Muscle layer of duodenum (tissue), 2 donors: ENCODE results near the gene MYMX.

Source experiments
- H3K27ac ChIP-seq: one replicate; pipeline ENCODE4 v1.7.0; 2013; ENCODE audit warnings: mild to moderate bottlenecking, low read length
- H3K27me3 ChIP-seq: one replicate; pipeline ENCODE4 v1.7.0; 2013; ENCODE audit warnings: low read depth, mild to moderate bottlenecking, control low read depth, low read length
- H3K36me3 ChIP-seq, 2 donors: one replicate each; pipeline ENCODE4 v1.7.0; 2013; ENCODE audit warnings: low read length in 2 of 2, control low read depth in 1 of 2, mild to moderate bottlenecking in 1 of 2; ENCODE audit not compliant: insufficient read depth in 2 of 2, control insufficient read depth in 1 of 2
- H3K4me1 ChIP-seq, 2 donors: one replicate each; pipeline ENCODE4 v1.7.0; 2013; ENCODE audit warnings: low read length in 2 of 2, mild to moderate bottlenecking in 2 of 2, control low read depth in 1 of 2, moderate library complexity in 1 of 2; ENCODE audit not compliant: insufficient read depth in 2 of 2, control insufficient read depth in 1 of 2
- H3K4me3 ChIP-seq, 2 donors: one replicate each; pipeline ENCODE4 v1.7.0; 2013; ENCODE audit warnings: low read length in 2 of 2, low read depth in 1 of 2, mild to moderate bottlenecking in 1 of 2
- H3K9me3 ChIP-seq, 2 donors: one replicate each; pipeline ENCODE4 v1.7.0; 2013; ENCODE audit warnings: low read length in 2 of 2, control low read depth in 1 of 2, mild to moderate bottlenecking in 1 of 2; ENCODE audit not compliant: control insufficient read depth in 1 of 2
- donor health status: healthy.

The MYMX gene

GRCh38 chr6:44202972-44203750 lies 13.6 kb upstream of the MYMX start:
- no peaks in the 10 kb centered on the region for H3K27me3 ChIP-seq
- no peaks in the 10 kb centered on the region for H3K4me1 ChIP-seq
- H3K9me3 ChIP-seq = no peaks in the 10 kb centered on the region
- H3K4me3 ChIP-seq = no peak overlapping the region
- H3K27ac ChIP-seq = no peak overlapping the region
- no peaks in the 10 kb centered on the region for H3K36me3 ChIP-seq

GRCh38 chr6:44203955-44204354 lies 12.8 kb upstream of the MYMX start:
- H3K4me3 ChIP-seq = no peak overlapping the region
- H3K9me3 ChIP-seq = no peaks in the 10 kb centered on the region
- H3K27ac ChIP-seq = no peak overlapping the region
- no peaks in the 10 kb centered on the region for H3K36me3 ChIP-seq
- no peaks in the 10 kb centered on the region for H3K4me1 ChIP-seq
- no peaks in the 10 kb centered on the region for H3K27me3 ChIP-seq

- H3K27ac ChIP-seq = no peak overlapping the region
- no peak overlapping the region for H3K4me3 ChIP-seq
Measured at GRCh38 chr6:44207966-44208365, 8.8 kb upstream of the MYMX start.

GRCh38 chr6:44211284-44211683 lies 5.4 kb upstream of the MYMX start:
- H3K4me1 ChIP-seq = no peaks in the 10 kb centered on the region
- H3K36me3 ChIP-seq = no peaks in the 10 kb centered on the region
- no peaks in the 10 kb centered on the region for H3K27me3 ChIP-seq
- H3K4me3 ChIP-seq = no peak overlapping the region
- no peaks in the 10 kb centered on the region for H3K9me3 ChIP-seq
- H3K27ac ChIP-seq = no peak overlapping the region

More at GRCh38 chr6:44207966-44208365, 8.8 kb upstream of the MYMX start:
- Histone ChIP-seq H3K4me1 (no peaks in the 10 kb centered on the region), H3K9me3 (no peaks in the 10 kb centered on the region), H3K27me3 (no peaks in the 10 kb centered on the region), H3K36me3 (no peaks in the 10 kb centered on the region)

- Histone ChIP-seq H3K27me3 (no peaks in the 10 kb centered on the region), H3K9me3 (no peaks in the 10 kb centered on the region), H3K4me1 (peaks cover 14 to 25% of the 10 kb centered on the region in 2 donors), H3K27ac (no peak overlapping the region), H3K4me3 (no peak overlapping the region), H3K36me3 (no peaks in the 10 kb centered on the region)
Measured at GRCh38 chr6:44214307-44214706, 2.4 kb upstream of the MYMX start.

GRCh38 chr6:44217332-44218143 lies 812 bp downstream of the MYMX start:
- H3K27ac ChIP-seq = peak overlapping the region; percentile 67
- H3K4me3 ChIP-seq = peak overlapping the region in 1 of 2 donors; percentile 29
- H3K4me1 ChIP-seq = peaks cover 26 to 50% of the 10 kb centered on the region in 2 donors

GRCh38 chr6:44219053-44219814 lies 2.5 kb downstream of the MYMX start:
- no peaks in the 10 kb centered on the region for H3K36me3 ChIP-seq
- peak overlapping the region; percentile 63 to 72 for H3K4me3 ChIP-seq
- H3K27me3 ChIP-seq = no peaks in the 10 kb centered on the region
- H3K27ac ChIP-seq = peak overlapping the region; percentile 49
- H3K9me3 ChIP-seq = no peaks in the 10 kb centered on the region
- H3K4me1 ChIP-seq = peaks cover 31 to 60% of the 10 kb centered on the region in 2 donors

More at GRCh38 chr6:44217332-44218143, 812 bp downstream of the MYMX start:
- no peaks in the 10 kb centered on the region for H3K9me3 ChIP-seq
- H3K36me3 ChIP-seq = no peaks in the 10 kb centered on the region
- H3K27me3 ChIP-seq = no peaks in the 10 kb centered on the region

- Histone ChIP-seq H3K27ac (no peak overlapping the region), H3K27me3 (no peaks in the 10 kb centered on the region), H3K4me1 (peaks cover 36 to 68% of the 10 kb centered on the region in 2 donors), H3K4me3 (peak overlapping the region; percentile 46 to 72), H3K36me3 (no peaks in the 10 kb centered on the region), H3K9me3 (no peaks in the 10 kb centered on the region)
Measured at GRCh38 chr6:44219815-44220784, 3.4 kb downstream of the MYMX start.

- Histone ChIP-seq H3K27me3 (no peaks in the 10 kb centered on the region), H3K36me3 (no peaks in the 10 kb centered on the region), H3K4me1 (peaks cover 36 to 76% of the 10 kb centered on the region in 2 donors), H3K27ac (peak overlapping the region; percentile 27), H3K4me3 (no peak overlapping the region), H3K9me3 (no peaks in the 10 kb centered on the region)
Measured at GRCh38 chr6:44220913-44221290, 4.2 kb downstream of the MYMX start.

- Histone ChIP-seq H3K36me3 (no peaks in the 10 kb centered on the region), H3K27ac (peak overlapping the region; percentile 27), H3K9me3 (no peaks in the 10 kb centered on the region), H3K4me3 (no peak overlapping the region), H3K27me3 (no peaks in the 10 kb centered on the region), H3K4me1 (peaks cover 36 to 81% of the 10 kb centered on the region in 2 donors)
Measured at GRCh38 chr6:44221291-44221960, 4.7 kb downstream of the MYMX start.
